Lower lobe of right lung (tissue), 2 donors: ENCODE results near the gene ZRANB2. TPM values are rescaled to one million over a fixed set of nuclear protein-coding genes. Genes with fewer than 3 reads are reported as not detected.

ENCODE experiments used
- ATAC-seq, 2 donors: fragments of 200-7000 bp; cut with Tn5 transposase; one replicate each; pipeline ENCODE4 v1.9.1; 2020 to 2022; ENCODE audit warnings: mild to moderate bottlenecking in 2 of 2, moderate library complexity in 2 of 2
- DNase-seq: peaks from one replicate; pipeline ENCODE4 v3.0.0-alpha.2; 2020
- H3K27ac ChIP-seq: fragments of 200-600 bp; one replicate; pipeline ENCODE4 v1.8.0; 2022
- H3K27me3 ChIP-seq: fragments of 200-600 bp; one replicate; pipeline ENCODE4 v1.8.0; 2022; ENCODE audit warnings: low read depth
- H3K36me3 ChIP-seq: fragments of 200-600 bp; one replicate; pipeline ENCODE4 v1.8.0; 2022; ENCODE audit warnings: mild to moderate bottlenecking
- H3K4me1 ChIP-seq: fragments of 200-600 bp; one replicate; pipeline ENCODE4 v1.8.0; 2022
- H3K4me3 ChIP-seq: fragments of 200-600 bp; one replicate; pipeline ENCODE4 v1.8.0; 2022; ENCODE audit warnings: mild to moderate bottlenecking
- H3K9me3 ChIP-seq: fragments of 200-600 bp; one replicate; pipeline ENCODE4 v1.8.0; 2022
- CTCF ChIP-seq: fragments of 200-600 bp; IDR thresholded peaks from one replicate; pipeline ENCODE4 v1.8.0; 2022; ENCODE audit warnings: antibody characterized with exemption, mild to moderate bottlenecking
- intact Hi-C: fragments of 100-400 bp; cut with DNase I; formaldehyde crosslinking; loops from one replicate; pipeline ENCODE4 v1.11.0; 2022
- long read RNA-seq: library from polyadenylated mRNA; unstranded; transcript quantifications from one replicate; pipeline ENCODE4 v2.0.0, GENCODE V29; 2021
- total RNA-seq: library from RNA; stranded (reverse); fragmentation: NEBNext Ultra II Directional; extraction: Animal tissue kit (Norgen Biotek cat#: 25700); gene quantifications from one replicate; pipeline ENCODE4 v1.2.1, GENCODE V29; 2021
- donor health status: DM: no; HTN: yes; CAD: no; lungs with severe emphysema.

Gene ZRANB2
- 85.2 TPM for total RNA-seq
- long read RNA-seq, transcript ZRANB2-202 (10 exons, 3,078 nt), result minor isoform, 27 of 128 reads
- long read RNA-seq, transcript ZRANB2-201 (11 exons, 2,821 nt), result major isoform, 30 of 128 reads
- long read RNA-seq, partial matches to known transcripts, result 51 of 128 reads
- long read RNA-seq, other reads (novel, unspliced or antisense), result 17 of 128 reads

DNA sequence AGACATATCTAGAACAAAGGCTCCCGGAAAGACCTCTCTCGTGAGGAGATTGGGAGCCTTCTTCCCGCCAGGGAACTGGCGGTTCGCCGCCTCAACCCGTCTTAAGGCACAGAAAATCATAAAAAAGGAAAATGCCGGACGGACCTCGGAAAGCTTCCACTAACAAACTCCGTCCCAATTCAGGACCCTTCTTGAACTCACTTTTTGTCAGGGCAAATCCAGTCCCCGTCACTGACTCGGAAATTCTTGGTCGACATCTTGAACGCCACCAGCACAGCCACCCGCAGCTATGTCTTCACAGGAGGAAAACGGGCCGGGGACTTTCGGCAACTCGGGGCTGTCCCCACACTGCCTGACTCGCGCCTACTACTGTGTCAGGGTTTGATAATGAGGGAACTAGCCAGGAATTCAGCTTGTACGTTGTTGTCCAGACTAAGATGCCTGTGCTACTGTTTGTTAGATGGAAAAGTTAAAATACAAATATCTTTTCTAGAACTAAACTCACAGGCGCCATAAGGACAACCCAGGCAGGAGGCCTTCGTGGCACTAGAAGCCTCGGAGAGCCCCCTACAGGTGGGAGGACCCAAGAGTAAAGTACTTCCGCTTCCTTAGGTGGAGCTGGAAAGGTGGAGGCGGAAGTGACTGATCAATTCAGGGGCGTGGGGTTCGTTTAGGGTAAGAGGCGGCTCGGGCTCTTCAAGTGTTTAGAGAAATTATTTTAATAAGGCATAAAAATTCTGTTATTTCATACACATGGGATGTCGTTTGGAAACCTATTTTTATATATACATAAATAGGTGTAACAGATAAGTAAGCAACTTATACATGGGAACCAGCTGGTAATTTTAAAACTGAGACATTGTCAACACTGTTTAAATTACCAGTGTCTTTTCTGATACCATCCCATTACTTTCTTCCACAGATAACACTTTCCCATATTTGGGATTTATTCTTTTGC, at the start of gene ZRANB2:
TSS of gene ZRANB2 (minus strand) at position 297 of the 958 bp plus-strand sequence. CDS start at position 257, 40 bp downstream.
- DNase-seq, result peak; percentile 90
- H3K36me3 ChIP-seq, result peaks cover 26% of the 10 kb centered on the region
- peak; percentile 72 for TF ChIP-seq CTCF
- H3K4me1 ChIP-seq, result peaks cover 32% of the 10 kb centered on the region
- H3K27me3 ChIP-seq, result no peaks in the 10 kb centered on the region
- ATAC-seq, result peak; percentile 98
- intact Hi-C loops, result no loop called here
- H3K4me3 ChIP-seq, result peak within 1 kb of the TSS; percentile 77
- peak within 1 kb of the TSS; percentile 94 for H3K27ac ChIP-seq
- H3K9me3 ChIP-seq, result no peaks in the 10 kb centered on the region

GRCh38 chr1:71128060-71128459, 47.2 kb upstream of the ZRANB2 start:
- Histone ChIP-seq H3K9me3 (peaks cover 40% of the 10 kb centered on the region), H3K4me1 (no peaks in the 10 kb centered on the region), H3K27me3 (no peaks in the 10 kb centered on the region), H3K4me3 (no peak overlapping the region), H3K27ac (no peak overlapping the region), H3K36me3 (no peaks in the 10 kb centered on the region)
- intact Hi-C loops, result no loop called here
- no peak for ATAC-seq
- no peak for DNase-seq
- no peak for TF ChIP-seq CTCF

GRCh38 chr1:71118086-71118485, 37.3 kb upstream of the ZRANB2 start:
- no peak for TF ChIP-seq CTCF
- no peaks in the 10 kb centered on the region for H3K4me1 ChIP-seq
- no peak overlapping the region for H3K27ac ChIP-seq
- no peak for DNase-seq
- ATAC-seq, result no peak
- intact Hi-C loops, result no loop called here
- H3K9me3 ChIP-seq, result no peaks in the 10 kb centered on the region
- H3K36me3 ChIP-seq, result no peaks in the 10 kb centered on the region
- no peak overlapping the region for H3K4me3 ChIP-seq
- H3K27me3 ChIP-seq, result no peaks in the 10 kb centered on the region

- no peak for TF ChIP-seq CTCF
- no peak for ATAC-seq
- no peak for DNase-seq
Measured at GRCh38 chr1:71116729-71117128, 35.9 kb upstream of the ZRANB2 start.

DNA sequence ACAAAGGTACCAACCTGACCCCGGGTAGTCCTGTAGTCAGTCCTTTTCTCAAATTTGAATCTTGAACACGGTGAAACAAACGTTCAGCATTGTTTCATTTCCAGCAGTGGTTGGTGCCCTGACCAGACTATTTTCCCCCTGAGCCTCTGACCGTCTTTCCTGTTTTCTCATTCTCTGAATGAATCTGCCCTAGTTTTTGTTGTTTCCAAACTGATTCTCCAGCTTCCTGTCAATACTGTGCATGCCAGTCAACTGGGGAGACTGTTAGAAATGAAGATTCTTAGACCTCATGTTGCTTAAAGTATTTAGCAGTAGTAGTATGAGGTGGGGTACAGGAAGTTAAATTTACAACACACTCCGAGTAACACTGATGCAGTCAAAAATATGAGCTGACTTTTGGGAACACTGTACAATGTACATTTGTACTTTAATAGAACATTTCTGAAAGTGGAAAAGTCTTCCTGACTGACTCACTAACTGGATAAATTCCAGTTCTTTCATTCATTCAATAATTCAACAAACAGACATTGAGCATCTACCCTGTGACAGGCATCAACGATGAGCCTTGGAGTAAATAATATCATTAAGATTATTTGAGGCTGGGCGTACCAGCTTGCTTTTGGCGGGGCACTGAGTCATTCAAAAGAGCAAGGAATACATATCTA, 26.0 kb upstream of the ZRANB2 start:
- H3K9me3 ChIP-seq, result no peaks in the 10 kb centered on the region
- ATAC-seq (no peak), DNase-seq (no peak)
- TF ChIP-seq CTCF, result no peak
- no peaks in the 10 kb centered on the region for H3K27me3 ChIP-seq
- H3K4me1 ChIP-seq, result no peaks in the 10 kb centered on the region
- no peak overlapping the region for H3K27ac ChIP-seq
- H3K36me3 ChIP-seq, result no peaks in the 10 kb centered on the region
- intact Hi-C loops, result no loop called here
- H3K4me3 ChIP-seq, result no peak overlapping the region

More at GRCh38 chr1:71116729-71117128, 35.9 kb upstream of the ZRANB2 start:
- no peaks in the 10 kb centered on the region for H3K27me3 ChIP-seq
- H3K27ac ChIP-seq, result no peak overlapping the region
- no peak overlapping the region for H3K4me3 ChIP-seq
- no peaks in the 10 kb centered on the region for H3K4me1 ChIP-seq
- intact Hi-C loops, result no loop called here
- H3K36me3 ChIP-seq, result no peaks in the 10 kb centered on the region
- H3K9me3 ChIP-seq, result no peaks in the 10 kb centered on the region
